CD4-positive, alpha-beta T cell (primary cell): ENCODE results near the gene FCRL6. TPM values are rescaled to one million over a fixed set of nuclear protein-coding genes. Genes with fewer than 3 reads are reported as not detected.

Experiments
- ATAC-seq: fragments of 200-7000 bp; cut with Tn5 transposase; one replicate; pipeline ENCODE4 v1.10.0; 2022; ENCODE audit warnings: mild to moderate bottlenecking; ENCODE audit not compliant: poor library complexity
- CTCF ChIA-PET: fragments of 350-600 bp; sonication (Branson Sonifier 250); formaldehyde crosslinking; loops from one replicate; lab custom pipeline; 2021; ENCODE audit warnings: antibody characterized with exemption, inconsistent platforms; lab: Charles Lee
- POLR2A ChIA-PET: fragments of 350-600 bp; sonication (Branson Sonifier 250); formaldehyde crosslinking; loops from one replicate; lab custom pipeline; 2021; ENCODE audit warnings: antibody characterized with exemption, inconsistent platforms; lab: Charles Lee
- DNase-seq, 14 experiments: peaks; one replicate each; pipeline ENCODE4 v3.0.0-alpha.2; 2013 to 2020; ENCODE audit warnings: mixed read lengths in 2 of 14
- H3K27ac ChIP-seq, 2 donors: one replicate each; pipeline versions ENCODE4 v1.5.1 to v1.7.0; 2013; ENCODE audit warnings: low read length in 2 of 2, low read depth in 1 of 2, mild to moderate bottlenecking in 1 of 2
- H3K27me3 ChIP-seq, 2 experiments: 1 replicate in 1 of 2; 2 replicates in 1 of 2; pipeline versions ENCODE4 v1.6.1 to v1.7.0; 2013; ENCODE audit warnings: low read length in 2 of 2, control low read depth in 1 of 2, mild to moderate bottlenecking in 1 of 2, moderate library complexity in 1 of 2; ENCODE audit not compliant: insufficient read depth in 2 of 2, control insufficient read depth in 1 of 2
- H3K36me3 ChIP-seq: one replicate; pipeline ENCODE4 v1.6.1; 2013; ENCODE audit warnings: low read length, control low read depth; ENCODE audit not compliant: insufficient read depth
- H3K4me1 ChIP-seq: one replicate; pipeline ENCODE4 v1.6.1; 2013; ENCODE audit warnings: low read length, control low read depth; ENCODE audit not compliant: insufficient read depth
- H3K4me3 ChIP-seq: one replicate; pipeline ENCODE4 v1.5.1; 2013; ENCODE audit warnings: mild to moderate bottlenecking, low read length, moderate library complexity
- H3K9me3 ChIP-seq, 2 experiments: 1 replicate in 1 of 2; 2 replicates in 1 of 2; pipeline versions ENCODE4 v1.6.1 to v1.7.0; 2013; ENCODE audit warnings: low read length in 2 of 2, mild to moderate bottlenecking in 2 of 2, control low read depth in 1 of 2, moderate library complexity in 1 of 2; ENCODE audit not compliant: control insufficient read depth in 1 of 2, insufficient read depth in 1 of 2
- H3K27ac Mint-ChIP-seq: one replicate; pipeline ENCODE4 v1.8.0; 2020; ENCODE audit warnings: mixed read lengths
- H3K27me3 Mint-ChIP-seq: one replicate; pipeline ENCODE4 v1.8.0; 2021; ENCODE audit warnings: mixed read lengths
- H3K36me3 Mint-ChIP-seq: one replicate; pipeline ENCODE4 v1.8.0; 2021; ENCODE audit warnings: low read depth, mixed read lengths
- H3K4me1 Mint-ChIP-seq: one replicate; pipeline ENCODE4 v1.8.0; 2021; ENCODE audit warnings: low read depth, mixed read lengths
- H3K4me3 Mint-ChIP-seq: one replicate; pipeline ENCODE4 v1.8.0; 2020; ENCODE audit warnings: mild to moderate bottlenecking, mixed read lengths
- H3K9me3 Mint-ChIP-seq: one replicate; pipeline ENCODE4 v1.8.0; 2020; ENCODE audit warnings: mixed read lengths
- CTCF ChIP-seq: fragments of 200-600 bp; IDR thresholded peaks from one replicate; pipeline ENCODE4 v1.8.0; 2022; ENCODE audit warnings: antibody characterized with exemption, mild to moderate bottlenecking
- intact Hi-C, 2 experiments: fragments of 100-400 bp; cut with DNase I in 1 of 2; cut with micrococcal nuclease in 1 of 2; formaldehyde crosslinking; loops; one replicate each; pipeline versions ENCODE4 v1.15.1 to v1.9.0; 2023 to 2025; cut with DNase I, micrococcal nuclease
- total RNA-seq, 174 experiments: library from RNA in 2 of 174; stranded (reverse) in 2 of 174; gene quantifications; one replicate each; pipeline ENCODE4 v1.2.3 and lab custom pipeline; 2021 to 2026

Gene FCRL6
- total RNA-seq, 2 experiments from 2014 or later, result 0.28 to 0.52 TPM

- Histone ChIP-seq H3K4me1 (no peaks in the 10 kb centered on the region), H3K4me3 (no peak overlapping the region), H3K9me3 (no peaks in the 10 kb centered on the region), H3K36me3 (no peaks in the 10 kb centered on the region), H3K27ac (no peak overlapping the region), H3K27me3 (no peaks in the 10 kb centered on the region)
- H3K36me3 Mint-ChIP-seq, result peaks cover 9% of the 10 kb centered on the region
- H3K9me3 Mint-ChIP-seq, result no peaks in the 10 kb centered on the region
- intact Hi-C loops, result no loop called here
- H3K27me3 Mint-ChIP-seq, result no peaks in the 10 kb centered on the region
- H3K4me1 Mint-ChIP-seq, result no peaks in the 10 kb centered on the region
- POLR2A ChIA-PET, result no interaction called here
- ATAC-seq, result no peak
- DNase-seq, result no peak
- no peak overlapping the region for H3K4me3 Mint-ChIP-seq
- no peak for TF ChIP-seq CTCF
- CTCF ChIA-PET, result no interaction called here
- no peak overlapping the region for H3K27ac Mint-ChIP-seq
These were observed 36.6 kb downstream of the FCRL6 start for GRCh38 chr1:159838715-159839114.

- Histone ChIP-seq H3K27ac (no peak overlapping the region), H3K4me3 (no peak overlapping the region), H3K4me1 (no peaks in the 10 kb centered on the region), H3K27me3 (no peaks in the 10 kb centered on the region), H3K9me3 (no peaks in the 10 kb centered on the region), H3K36me3 (no peaks in the 10 kb centered on the region)
- Mint-ChIP-seq H3K27ac (no peak overlapping the region), H3K9me3 (no peaks in the 10 kb centered on the region), H3K4me3 (no peak overlapping the region), H3K4me1 (no peaks in the 10 kb centered on the region), H3K36me3 (peaks cover 9% of the 10 kb centered on the region), H3K27me3 (no peaks in the 10 kb centered on the region)
- ChIA-PET CTCF (no interaction called here), POLR2A (no interaction called here)
- DNase-seq (no peak), ATAC-seq (no peak)
- intact Hi-C loops, result no loop called here
- TF ChIP-seq CTCF, result no peak
These were observed 37.1 kb downstream of the FCRL6 start for GRCh38 chr1:159839116-159839849.

- H3K9me3 Mint-ChIP-seq, result no peaks in the 10 kb centered on the region
- Histone ChIP-seq H3K4me3 (no peak overlapping the region), H3K36me3 (no peaks in the 10 kb centered on the region), H3K4me1 (no peaks in the 10 kb centered on the region), H3K9me3 (no peaks in the 10 kb centered on the region), H3K27me3 (no peaks in the 10 kb centered on the region), H3K27ac (no peak overlapping the region)
- no peak overlapping the region for H3K27ac Mint-ChIP-seq
- H3K4me3 Mint-ChIP-seq, result no peak overlapping the region
- no peak for TF ChIP-seq CTCF
- H3K36me3 Mint-ChIP-seq, result peaks cover 9% of the 10 kb centered on the region
- H3K27me3 Mint-ChIP-seq, result no peaks in the 10 kb centered on the region
- ATAC-seq (no peak), DNase-seq (no peak)
- H3K4me1 Mint-ChIP-seq, result no peaks in the 10 kb centered on the region
- intact Hi-C loops, result no loop called here
- CTCF ChIA-PET, result no interaction called here
- POLR2A ChIA-PET, result no interaction called here
These were observed 39.6 kb downstream of the FCRL6 start for GRCh38 chr1:159841749-159842148.
